ENCODE results near the gene SLC1A2. TPM values are rescaled to one million over a fixed set of nuclear protein-coding genes. Genes with fewer than 3 reads are reported as not detected.

SLC1A2 gene
- total RNA-seq, 1 donor from 2014 or later, result 0.07 TPM

- H3K4me3 Mint-ChIP-seq (ENCODE audit: low read depth), result no peak overlapping the region
- H3K27ac Mint-ChIP-seq, result no peak overlapping the region
- DNase-seq (ENCODE audit: low spot score, unreplicated experiment), result no peak
- H3K36me3 Mint-ChIP-seq (ENCODE audit: insufficient read depth), result no peaks in the 10 kb centered on the region
- H3K27me3 Mint-ChIP-seq, result peaks cover 30% of the 10 kb centered on the region
- no peaks in the 10 kb centered on the region for H3K9me3 Mint-ChIP-seq (ENCODE audit: low read depth)
- peaks cover 6% of the 10 kb centered on the region for H3K4me1 Mint-ChIP-seq (ENCODE audit: low read depth)
- TF ChIP-seq, protein P1, sequence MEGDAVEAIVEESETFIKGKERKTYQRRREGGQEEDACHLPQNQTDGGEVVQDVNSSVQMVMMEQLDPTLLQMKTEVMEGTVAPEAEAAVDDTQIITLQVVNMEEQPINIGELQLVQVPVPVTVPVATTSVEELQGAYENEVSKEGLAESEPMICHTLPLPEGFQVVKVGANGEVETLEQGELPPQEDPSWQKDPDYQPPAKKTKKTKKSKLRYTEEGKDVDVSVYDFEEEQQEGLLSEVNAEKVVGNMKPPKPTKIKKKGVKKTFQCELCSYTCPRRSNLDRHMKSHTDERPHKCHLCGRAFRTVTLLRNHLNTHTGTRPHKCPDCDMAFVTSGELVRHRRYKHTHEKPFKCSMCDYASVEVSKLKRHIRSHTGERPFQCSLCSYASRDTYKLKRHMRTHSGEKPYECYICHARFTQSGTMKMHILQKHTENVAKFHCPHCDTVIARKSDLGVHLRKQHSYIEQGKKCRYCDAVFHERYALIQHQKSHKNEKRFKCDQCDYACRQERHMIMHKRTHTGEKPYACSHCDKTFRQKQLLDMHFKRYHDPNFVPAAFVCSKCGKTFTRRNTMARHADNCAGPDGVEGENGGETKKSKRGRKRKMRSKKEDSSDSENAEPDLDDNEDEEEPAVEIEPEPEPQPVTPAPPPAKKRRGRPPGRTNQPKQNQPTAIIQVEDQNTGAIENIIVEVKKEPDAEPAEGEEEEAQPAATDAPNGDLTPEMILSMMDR (IDR thresholded peaks at IDR 0.05; ENCODE audit: unreplicated experiment), result no peak
Measured at GRCh38 chr11:35324981-35325380, 94.4 kb downstream of the SLC1A2 start.

DNA sequence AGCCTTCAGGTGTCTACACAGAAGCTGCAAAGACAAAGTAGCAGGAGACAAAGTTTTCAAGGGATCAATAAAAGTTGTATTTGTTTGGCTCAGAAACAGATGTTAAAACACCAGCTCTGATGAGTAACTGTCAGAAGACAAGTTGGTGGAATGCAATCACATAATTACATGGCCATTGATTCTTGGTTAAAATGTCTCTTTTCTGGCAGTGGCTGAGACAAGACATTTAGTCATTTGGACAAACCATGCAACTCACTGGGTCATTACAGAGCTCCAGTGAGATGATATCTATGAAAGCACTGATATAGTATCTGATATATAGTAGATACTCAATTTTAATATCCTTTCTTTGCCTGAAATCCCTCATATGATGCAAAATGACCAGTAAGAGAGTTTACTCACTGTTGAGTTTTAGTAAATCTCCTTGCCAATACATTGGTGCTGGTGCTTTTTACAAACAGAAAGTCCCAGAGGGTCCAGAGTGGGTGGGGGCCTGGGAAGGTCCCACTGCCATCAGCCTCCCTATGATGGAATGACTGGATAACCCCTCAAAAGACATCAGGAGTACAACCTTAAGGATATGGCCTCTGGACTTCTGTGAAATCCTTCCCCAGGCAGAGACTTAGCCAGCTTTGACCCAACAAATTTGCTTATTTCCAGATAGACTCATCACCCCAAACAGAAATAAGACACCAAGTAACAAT is 95.0 kb downstream of the SLC1A2 start:
- TF ChIP-seq, protein P1 (IDR thresholded peaks at IDR 0.05; ENCODE audit: unreplicated experiment), result no peak
- no peak overlapping the region for H3K27ac Mint-ChIP-seq
- H3K9me3 Mint-ChIP-seq (ENCODE audit: low read depth), result no peaks in the 10 kb centered on the region
- H3K27me3 Mint-ChIP-seq, result peaks cover 30% of the 10 kb centered on the region
- DNase-seq (ENCODE audit: low spot score, unreplicated experiment), result no peak
- no peak overlapping the region for H3K4me3 Mint-ChIP-seq (ENCODE audit: low read depth)
- no peaks in the 10 kb centered on the region for H3K36me3 Mint-ChIP-seq (ENCODE audit: insufficient read depth)
- peaks cover 9% of the 10 kb centered on the region for H3K4me1 Mint-ChIP-seq (ENCODE audit: low read depth)

DNA sequence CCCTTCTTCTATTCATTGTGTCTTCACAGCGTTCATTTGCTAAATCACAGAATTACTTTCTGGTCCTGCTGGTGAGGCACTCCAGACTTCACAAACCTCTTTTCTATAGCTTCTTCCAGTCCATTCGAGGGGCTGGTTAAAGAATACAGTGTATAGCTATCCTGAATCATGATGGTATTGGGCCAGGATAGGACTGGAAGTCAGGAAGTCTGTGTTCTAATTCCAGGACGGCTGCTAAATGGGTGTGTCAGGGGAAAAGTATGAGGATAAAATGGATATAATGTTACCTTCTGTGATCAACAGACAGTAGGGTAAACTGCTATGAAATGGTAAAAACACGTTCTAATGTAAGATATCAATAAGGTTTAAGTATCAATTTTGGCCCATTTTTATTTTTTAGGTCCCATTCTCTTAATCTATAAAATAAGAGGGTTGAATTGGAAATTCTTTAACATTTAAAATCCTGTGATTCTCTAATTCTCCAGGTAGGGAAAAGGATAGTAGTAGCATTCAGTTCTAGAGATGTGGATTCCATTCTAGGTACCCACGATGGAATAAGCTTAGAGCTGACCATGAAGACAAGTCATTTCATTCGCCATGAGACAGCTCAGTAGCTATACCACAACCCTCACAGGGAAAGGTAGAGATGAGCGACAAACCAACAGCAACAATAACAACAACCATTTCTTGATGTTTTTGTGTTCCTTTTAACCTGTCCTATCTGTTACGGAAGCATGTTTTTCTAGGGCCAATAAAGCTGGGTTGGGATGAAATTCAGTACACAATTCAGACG is 96.1 kb downstream of the SLC1A2 start:
- Mint-ChIP-seq H3K4me1 (ENCODE audit: low read depth) (peaks cover 11% of the 10 kb centered on the region), H3K4me3 (ENCODE audit: low read depth) (no peak overlapping the region), H3K9me3 (ENCODE audit: low read depth) (no peaks in the 10 kb centered on the region), H3K27ac (no peak overlapping the region), H3K36me3 (ENCODE audit: insufficient read depth) (no peaks in the 10 kb centered on the region), H3K27me3 (peaks cover 30% of the 10 kb centered on the region)
- no peak for DNase-seq (ENCODE audit: low spot score, unreplicated experiment)
- TF ChIP-seq, protein P1 (IDR thresholded peaks at IDR 0.05; ENCODE audit: unreplicated experiment), result no peak

- Mint-ChIP-seq H3K9me3 (ENCODE audit: low read depth) (no peaks in the 10 kb centered on the region), H3K27me3 (peaks cover 30% of the 10 kb centered on the region), H3K36me3 (ENCODE audit: insufficient read depth) (no peaks in the 10 kb centered on the region), H3K4me3 (ENCODE audit: low read depth) (no peak overlapping the region), H3K27ac (no peak overlapping the region), H3K4me1 (ENCODE audit: low read depth) (peaks cover 11% of the 10 kb centered on the region)
- no peak for DNase-seq (ENCODE audit: low spot score, unreplicated experiment)
- TF ChIP-seq, protein P1 (IDR thresholded peaks at IDR 0.05; ENCODE audit: unreplicated experiment), result no peak
Measured at GRCh38 chr11:35322318-35322979, 96.9 kb downstream of the SLC1A2 start.
